CD4-positive, CD25-positive, alpha-beta regulatory T cell (primary cell): Measurements from ENCODE around the gene SSTR5. TPM values are rescaled to one million over a fixed set of nuclear protein-coding genes. Genes with fewer than 3 reads are reported as not detected.
"Not testable (repeated sequence)": the region's sequence is repeated elsewhere in the genome, so short reads cannot be mapped to it uniquely, and the experiment has no call there.

Experiments
- ATAC-seq, 2 donors: fragments of 150-1000 bp; cut with Tn5 transposase; one replicate each; pipeline ENCODE4 v1.10.0; 2021; ENCODE audit warnings: low read depth in 2 of 2, moderate number of reproducible peaks in 2 of 2, moderate library complexity in 1 of 2
- DNase-seq, 3 donors: peaks; one replicate each; pipeline versions ENCODE4 v3.0.0 to v3.0.0-alpha.2; 2012 to 2022; ENCODE audit warnings: mixed read lengths in 1 of 3
- H3K27ac ChIP-seq: one replicate; pipeline ENCODE4 v1.7.0; 2013; ENCODE audit warnings: mild to moderate bottlenecking, low read length; ENCODE audit not compliant: insufficient read depth, poor library complexity, severe bottlenecking
- H3K27me3 ChIP-seq: one replicate; pipeline ENCODE4 v1.7.0; 2013; ENCODE audit warnings: low read length; ENCODE audit not compliant: control insufficient read depth, insufficient read depth
- H3K36me3 ChIP-seq: one replicate; pipeline ENCODE4 v1.7.0; 2013; ENCODE audit warnings: mild to moderate bottlenecking, low read length, moderate library complexity; ENCODE audit not compliant: control insufficient read depth, insufficient read depth
- H3K4me1 ChIP-seq: 2 replicates; pipeline ENCODE4 v1.7.0; 2013; ENCODE audit warnings: mild to moderate bottlenecking, low read length; ENCODE audit not compliant: insufficient read depth, control insufficient read depth, poor library complexity, severe bottlenecking
- H3K4me3 ChIP-seq: one replicate; pipeline ENCODE4 v1.7.0; 2013; ENCODE audit warnings: low read depth, mild to moderate bottlenecking, low read length, moderate library complexity
- H3K9me3 ChIP-seq, 2 experiments: 1 replicate in 1 of 2; 2 replicates in 1 of 2; pipeline ENCODE4 v1.7.0; 2013; ENCODE audit warnings: low read length in 2 of 2, mild to moderate bottlenecking in 1 of 2, moderate library complexity in 1 of 2; ENCODE audit not compliant: control insufficient read depth in 2 of 2
- H3K27ac Mint-ChIP-seq, 3 donors: one replicate each; pipeline ENCODE4 v1.8.0; 2020 to 2022; ENCODE audit warnings: mild to moderate bottlenecking in 3 of 3, mixed read lengths in 3 of 3, moderate library complexity in 2 of 3
- H3K27me3 Mint-ChIP-seq: one replicate; pipeline ENCODE4 v1.8.0; 2022; ENCODE audit warnings: mild to moderate bottlenecking, mixed read lengths
- H3K36me3 Mint-ChIP-seq: one replicate; pipeline ENCODE4 v1.8.0; 2020; ENCODE audit warnings: mixed read lengths
- H3K4me1 Mint-ChIP-seq, 4 donors: one replicate each; pipeline ENCODE4 v1.8.0; 2020 to 2022; ENCODE audit warnings: mixed read lengths in 4 of 4, mild to moderate bottlenecking in 1 of 4
- H3K4me3 Mint-ChIP-seq, 4 donors: one replicate each; pipeline ENCODE4 v1.8.0; 2020 to 2022; ENCODE audit warnings: mild to moderate bottlenecking in 4 of 4, mixed read lengths in 4 of 4, moderate library complexity in 3 of 4
- H3K9me3 Mint-ChIP-seq, 7 donors: one replicate each; pipeline ENCODE4 v1.8.0; 2020 to 2022; ENCODE audit warnings: mixed read lengths in 7 of 7, mild to moderate bottlenecking in 3 of 7, moderate library complexity in 2 of 7
- polyA plus RNA-seq, 4 donors: library from polyadenylated mRNA; unstranded; fragments of 300-500 nt; fragmentation: Illumina TruSeq; gene quantifications; one replicate each; pipeline ENCODE4 v1.2.3, GENCODE V29; 2021
- total RNA-seq: library from RNA; stranded (reverse); gene quantifications from one replicate; pipeline ENCODE4 v1.2.3, GENCODE V29; 2022

Gene SSTR5
- total RNA-seq, result not detected
- polyA plus RNA-seq, result not detected

- Histone ChIP-seq H3K27ac (no peak within 1 kb of the TSS), H3K36me3 (no peaks in the 10 kb centered on the region), H3K9me3 (no peaks in the 10 kb centered on the region), H3K4me1 (no peaks in the 10 kb centered on the region), H3K27me3 (no peaks in the 10 kb centered on the region), H3K4me3 (no peak within 1 kb of the TSS)
- H3K4me1 Mint-ChIP-seq, result no peaks in the 10 kb centered on the region
- H3K27ac Mint-ChIP-seq, result no peak within 1 kb of the TSS
- H3K27me3 Mint-ChIP-seq, result peaks cover 20% of the 10 kb centered on the region
- H3K4me3 Mint-ChIP-seq, result no peak within 1 kb of the TSS
- no peaks in the 10 kb centered on the region for H3K36me3 Mint-ChIP-seq
- no peak for ATAC-seq
- DNase-seq, result no peak
- no peaks in the 10 kb centered on the region for H3K9me3 Mint-ChIP-seq
Measured at GRCh38 chr16:1072526-1073261, at the start of gene SSTR5. Gene SSTR5, plus strand, starts transcription at chr16:1072747. Its CDS starts 6,122 bp downstream, at chr16:1078869.

GRCh38 chr16:1024138-1024537, 48.4 kb upstream of the SSTR5 start:
- Mint-ChIP-seq H3K9me3 (no peaks in the 10 kb centered on the region), H3K27ac (no peak overlapping the region), H3K36me3 (no peaks in the 10 kb centered on the region), H3K4me3 (no peak overlapping the region), H3K27me3 (peaks cover 4% of the 10 kb centered on the region), H3K4me1 (no peaks in the 10 kb centered on the region)
- Histone ChIP-seq H3K4me1 (no peaks in the 10 kb centered on the region), H3K27ac (no peak overlapping the region), H3K27me3 (no peaks in the 10 kb centered on the region), H3K4me3 (no peak overlapping the region), H3K9me3 (no peaks in the 10 kb centered on the region), H3K36me3 (no peaks in the 10 kb centered on the region)
- ATAC-seq, result no peak
- DNase-seq, result no peak

GRCh38 chr16:1025183-1025809, 47.3 kb upstream of the SSTR5 start:
- H3K9me3 Mint-ChIP-seq, H3K4me3 ChIP-seq, ATAC-seq, H3K27me3 Mint-ChIP-seq, DNase-seq, H3K36me3 ChIP-seq, H3K4me3 Mint-ChIP-seq, H3K9me3 ChIP-seq, H3K36me3 Mint-ChIP-seq, H3K27me3 ChIP-seq, H3K4me1 Mint-ChIP-seq, H3K4me1 ChIP-seq, H3K27ac ChIP-seq: not testable (repeated sequence)
- peak overlapping the region in 1 of 3 donors; percentile 54 for H3K27ac Mint-ChIP-seq

- Histone ChIP-seq H3K4me3 (no peak overlapping the region), H3K9me3 (no peaks in the 10 kb centered on the region), H3K27me3 (no peaks in the 10 kb centered on the region), H3K27ac (no peak overlapping the region), H3K36me3 (no peaks in the 10 kb centered on the region), H3K4me1 (no peaks in the 10 kb centered on the region)
- Mint-ChIP-seq H3K27ac (peak overlapping the region in 1 of 3 donors; percentile 79), H3K9me3 (no peaks in the 10 kb centered on the region), H3K4me3 (no peak overlapping the region), H3K4me1 (peaks cover 0 to 3% (median 0%) of the 10 kb centered on the region in 4 donors), H3K36me3 (no peaks in the 10 kb centered on the region), H3K27me3 (peaks cover 4% of the 10 kb centered on the region)
- ATAC-seq (no peak), DNase-seq (no peak)
Measured at GRCh38 chr16:1026057-1026783, 46.3 kb upstream of the SSTR5 start.

GRCh38 chr16:1026784-1027500, 45.6 kb upstream of the SSTR5 start:
- Histone ChIP-seq H3K9me3 (no peaks in the 10 kb centered on the region), H3K27me3 (no peaks in the 10 kb centered on the region), H3K4me1 (no peaks in the 10 kb centered on the region), H3K4me3 (no peak overlapping the region), H3K27ac (no peak overlapping the region), H3K36me3 (no peaks in the 10 kb centered on the region)
- no peaks in the 10 kb centered on the region for H3K36me3 Mint-ChIP-seq
- no peak for ATAC-seq
- no peak for DNase-seq
- peaks cover 0 to 3% (median 0%) of the 10 kb centered on the region in 4 donors for H3K4me1 Mint-ChIP-seq
- no peaks in the 10 kb centered on the region for H3K9me3 Mint-ChIP-seq
- no peak overlapping the region for H3K27ac Mint-ChIP-seq
- no peak overlapping the region for H3K4me3 Mint-ChIP-seq
- H3K27me3 Mint-ChIP-seq, result peaks cover 4% of the 10 kb centered on the region

GRCh38 chr16:1027501-1027815, 45.1 kb upstream of the SSTR5 start:
- Mint-ChIP-seq H3K36me3 (no peaks in the 10 kb centered on the region), H3K27me3 (peaks cover 4% of the 10 kb centered on the region), H3K4me3 (no peak overlapping the region), H3K27ac (no peak overlapping the region), H3K4me1 (peaks cover 0 to 3% (median 0%) of the 10 kb centered on the region in 4 donors), H3K9me3 (no peaks in the 10 kb centered on the region)
- no peak for DNase-seq
- Histone ChIP-seq H3K4me3 (no peak overlapping the region), H3K36me3 (no peaks in the 10 kb centered on the region), H3K4me1 (no peaks in the 10 kb centered on the region), H3K27ac (no peak overlapping the region), H3K27me3 (no peaks in the 10 kb centered on the region), H3K9me3 (no peaks in the 10 kb centered on the region)
- ATAC-seq, result no peak

GRCh38 chr16:1028056-1028455, 44.5 kb upstream of the SSTR5 start:
- Histone ChIP-seq H3K27ac (no peak overlapping the region), H3K27me3 (no peaks in the 10 kb centered on the region), H3K9me3 (no peaks in the 10 kb centered on the region), H3K4me3 (no peak overlapping the region), H3K36me3 (no peaks in the 10 kb centered on the region), H3K4me1 (no peaks in the 10 kb centered on the region)
- Mint-ChIP-seq H3K4me1 (peaks cover 0 to 3% (median 0%) of the 10 kb centered on the region in 4 donors), H3K36me3 (no peaks in the 10 kb centered on the region), H3K4me3 (no peak overlapping the region), H3K9me3 (no peaks in the 10 kb centered on the region), H3K27me3 (peaks cover 4% of the 10 kb centered on the region), H3K27ac (peak overlapping the region in 1 of 3 donors; percentile 36)
- DNase-seq, result no peak
- no peak for ATAC-seq
